Measurements from ENCODE around the gene CETP.
"Not testable (repeated sequence)": the region's sequence is repeated elsewhere in the genome, so short reads cannot be mapped to it uniquely, and the experiment has no call there.

The CETP gene

GRCh38 chr16:56933828-56934598, 27.7 kb upstream of the CETP start:
- no peak for DNase-seq (ENCODE audit: low read depth)

- DNase-seq (ENCODE audit: low read depth): not testable (repeated sequence)
Measured at GRCh38 chr16:56934599-56935145, 27.1 kb upstream of the CETP start.

GRCh38 chr16:56935201-56935600, 26.5 kb upstream of the CETP start:
- no peak for DNase-seq (ENCODE audit: low read depth)

DNA sequence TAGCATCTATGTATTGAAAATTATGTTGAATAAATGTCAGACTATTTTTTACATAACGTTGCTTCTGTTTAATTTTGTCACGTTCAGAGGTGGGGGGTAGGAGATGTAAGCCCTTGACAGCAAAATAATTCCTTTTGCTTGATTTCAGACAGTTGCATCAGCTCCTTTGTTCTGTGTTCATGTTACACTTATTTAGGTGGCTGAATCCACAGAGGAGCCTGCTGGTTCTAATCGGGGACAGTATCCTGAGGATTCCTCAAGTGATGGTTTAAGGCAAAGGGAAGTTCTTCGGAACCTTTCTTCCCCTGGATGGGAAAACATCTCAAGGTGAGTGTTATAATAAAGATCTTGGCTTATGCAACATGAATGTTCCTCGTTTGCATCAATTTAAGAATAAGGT, 25.3 kb upstream of the CETP start:
- no peak for DNase-seq (ENCODE audit: low read depth)

- DNase-seq (ENCODE audit: low read depth): no peak
Measured at GRCh38 chr16:56936950-56937349, 24.8 kb upstream of the CETP start.

- DNase-seq (ENCODE audit: low read depth): peak; percentile 37
Measured at GRCh38 chr16:56938664-56939513, 22.9 kb upstream of the CETP start.

DNA sequence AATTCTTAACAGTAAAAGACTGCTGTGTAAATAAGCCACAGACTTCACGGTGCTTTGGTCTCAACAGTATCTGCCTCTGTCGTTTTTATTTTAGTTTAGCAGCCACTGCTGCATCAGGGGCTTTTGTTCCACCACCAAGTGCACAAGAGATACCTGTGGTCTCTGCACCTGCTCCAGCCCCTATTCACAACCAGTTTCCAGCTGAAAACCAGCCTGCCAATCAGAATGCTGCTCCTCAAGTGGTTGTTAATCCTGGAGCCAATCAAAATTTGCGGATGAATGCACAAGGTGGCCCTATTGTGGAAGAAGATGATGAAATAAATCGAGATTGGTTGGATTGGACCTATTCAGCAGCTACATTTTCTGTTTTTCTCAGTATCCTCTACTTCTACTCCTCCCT, 21.9 kb upstream of the CETP start:
- no peak for DNase-seq (ENCODE audit: low read depth)

GRCh38 chr16:56941092-56941491, 20.7 kb upstream of the CETP start:
- DNase-seq (ENCODE audit: low read depth): no peak

DNA sequence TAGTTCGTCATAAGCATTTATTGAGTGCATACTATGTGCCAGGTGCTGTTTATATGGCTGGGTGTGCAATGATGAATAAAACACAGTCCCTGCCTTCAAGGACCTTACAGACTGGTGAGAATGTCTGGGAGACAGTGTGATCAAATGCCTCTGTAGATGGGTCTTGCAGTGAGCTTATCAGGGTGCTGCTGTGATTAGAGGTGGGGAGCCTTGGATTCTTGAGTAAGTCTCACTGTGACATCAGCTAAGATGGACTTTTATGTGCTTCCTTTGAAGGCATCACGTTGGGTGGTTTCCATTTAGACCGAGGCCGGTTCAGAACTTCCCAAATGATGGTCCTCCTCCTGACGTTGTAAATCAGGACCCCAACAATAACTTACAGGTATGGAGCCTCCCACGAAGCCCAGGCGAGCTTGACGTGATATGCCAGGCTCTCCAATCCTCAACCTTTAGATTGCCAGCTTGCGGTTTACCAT, 19.9 kb upstream of the CETP start:
- DNase-seq (ENCODE audit: low read depth): no peak

- DNase-seq (ENCODE audit: low read depth): no peak
Measured at GRCh38 chr16:56943761-56944375, 17.9 kb upstream of the CETP start.

GRCh38 chr16:56944954-56945839, 16.6 kb upstream of the CETP start:
- no peak for DNase-seq (ENCODE audit: low read depth)

DNA sequence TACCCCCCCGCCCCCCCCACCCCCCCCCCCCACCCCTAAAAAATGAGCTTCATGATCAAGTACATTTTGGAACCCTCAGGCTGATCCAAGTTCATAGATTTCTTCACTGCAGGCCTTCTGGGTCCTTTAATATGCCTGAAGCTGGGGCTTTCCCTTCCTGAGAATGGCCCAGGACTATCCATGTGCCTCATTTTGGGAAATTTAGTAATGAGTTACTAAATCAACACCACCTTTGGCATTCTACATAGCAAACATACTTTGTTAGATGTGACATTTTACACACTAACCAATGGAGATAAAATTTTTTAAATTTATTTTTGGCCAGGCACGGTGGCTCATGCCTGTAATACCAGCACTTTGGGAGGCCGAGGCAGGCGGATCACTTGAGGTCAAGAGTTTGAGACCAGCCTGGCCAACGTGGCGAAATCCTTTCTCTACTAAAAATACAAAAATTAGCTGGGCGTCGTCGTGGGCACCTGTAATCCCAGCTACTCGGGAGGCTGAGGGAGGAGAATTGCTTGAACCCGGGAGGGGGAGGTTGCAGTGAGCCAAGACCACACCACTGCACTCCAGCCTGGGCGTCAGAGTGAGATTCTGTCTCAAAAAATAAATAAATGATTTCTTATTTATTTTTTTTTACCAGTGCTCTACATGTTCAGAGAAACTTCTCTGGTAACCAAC, 15.8 kb upstream of the CETP start:
- DNase-seq (ENCODE audit: low read depth): no peak

DNA sequence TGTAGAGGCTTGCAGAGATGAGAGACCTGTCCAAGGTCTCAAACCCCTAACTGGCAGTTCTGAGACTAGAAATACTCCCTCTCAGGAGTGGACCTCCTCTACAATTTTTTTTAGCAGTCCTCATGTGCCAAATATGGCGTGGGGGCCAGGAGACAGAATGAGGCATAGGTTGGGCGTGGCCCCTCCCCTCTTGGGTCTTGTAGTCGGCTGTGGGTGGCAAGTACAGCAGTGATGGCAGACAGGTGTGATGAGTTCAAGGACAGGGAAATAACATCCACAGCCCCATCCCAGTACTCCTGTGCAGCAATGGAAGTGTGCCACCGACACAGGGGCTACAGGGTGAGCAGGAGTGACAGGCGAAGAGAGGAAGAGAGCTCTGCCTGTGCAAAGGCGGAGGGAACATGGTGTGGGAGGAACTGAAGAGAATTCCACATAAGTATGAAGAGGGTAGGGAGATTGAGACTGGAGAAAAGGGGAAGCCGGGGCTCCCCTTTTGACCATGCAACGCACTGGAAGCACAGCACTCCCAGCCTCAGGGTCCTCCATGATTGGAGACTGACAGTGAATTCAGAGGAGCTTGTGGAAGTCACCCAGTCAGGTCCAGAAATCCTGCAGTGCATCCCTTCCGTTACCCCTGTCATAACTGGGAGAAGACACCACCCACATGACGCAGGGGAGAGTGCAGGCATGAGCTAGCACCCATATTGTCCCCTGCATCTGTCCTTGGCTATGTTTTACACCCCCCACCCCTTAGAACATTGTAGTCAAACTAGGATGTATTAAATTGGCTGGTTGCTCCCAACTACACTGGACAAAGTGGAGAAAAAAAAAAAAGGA, 14.8 kb upstream of the CETP start:
- no peak for DNase-seq (ENCODE audit: low read depth)

DNA sequence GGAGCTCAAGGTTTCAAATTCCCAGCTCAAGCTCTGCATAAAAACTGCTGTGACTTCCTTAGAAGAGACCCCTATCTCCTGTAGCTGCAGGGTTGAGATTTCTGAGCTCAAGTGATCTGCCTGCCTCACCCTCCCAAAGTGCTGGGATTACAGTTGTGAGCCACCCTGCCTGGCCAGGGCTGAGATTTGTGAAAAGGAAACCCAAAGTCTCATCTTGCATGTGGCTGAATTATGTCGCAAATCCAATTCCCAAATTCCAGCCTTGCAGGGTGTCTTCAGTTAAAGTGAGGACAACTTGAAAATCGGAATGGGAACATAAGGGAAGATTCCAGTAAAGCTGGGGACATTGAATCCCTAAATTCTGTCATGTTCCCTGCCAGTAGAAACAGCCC, 14.2 kb upstream of the CETP start:
- DNase-seq (ENCODE audit: low read depth): no peak

GRCh38 chr16:56948234-56948633, 13.5 kb upstream of the CETP start:
- DNase-seq (ENCODE audit: low read depth): no peak

DNA sequence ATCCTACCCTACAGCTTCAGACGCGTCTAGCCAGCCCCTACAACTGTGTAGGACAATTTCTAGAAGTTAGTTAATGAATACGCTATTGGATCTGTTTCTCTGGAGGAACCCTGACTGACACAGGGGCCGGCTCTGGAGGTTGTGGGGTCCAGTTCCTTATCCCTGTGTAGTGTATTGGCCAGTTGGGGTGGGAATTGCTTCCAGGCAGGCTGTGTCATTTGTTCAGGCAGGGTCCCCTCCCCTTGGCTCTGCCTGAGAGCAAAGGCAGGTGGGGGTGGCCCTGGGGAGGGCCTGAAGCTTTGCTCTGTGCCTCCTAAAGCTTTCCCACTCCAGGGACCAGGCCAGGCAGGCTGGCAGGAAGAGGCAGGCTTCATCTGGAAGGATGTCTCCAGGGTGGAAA, 11.7 kb upstream of the CETP start:
- no peak for DNase-seq (ENCODE audit: low read depth)

GRCh38 chr16:56950455-56950854, 11.3 kb upstream of the CETP start:
- no peak for DNase-seq (ENCODE audit: low read depth)

GRCh38 chr16:56950881-56951771, 10.6 kb upstream of the CETP start:
- peak; percentile 50 for DNase-seq (ENCODE audit: low read depth)

DNA sequence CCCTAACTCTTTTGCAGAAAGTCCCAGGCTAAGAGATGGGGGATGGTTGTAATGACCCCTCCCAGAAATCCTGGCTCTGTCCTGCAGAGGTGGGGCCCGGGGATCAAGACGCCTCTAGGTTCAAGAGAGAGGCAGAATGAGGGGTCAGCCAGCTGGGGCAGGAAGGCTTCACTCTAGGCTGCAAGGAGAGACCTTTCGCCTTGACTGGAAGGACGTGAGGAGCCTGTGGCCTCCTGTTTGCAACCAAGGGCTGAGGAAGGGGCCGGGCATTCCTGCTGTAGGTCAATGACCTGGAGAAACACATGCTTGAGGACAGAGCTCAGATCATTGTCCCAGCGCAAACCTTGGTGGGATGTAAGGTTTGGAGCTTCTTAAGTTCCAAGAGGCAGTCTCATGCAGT, 8.7 kb upstream of the CETP start:
- DNase-seq (ENCODE audit: low read depth): no peak

All from activated T-cell treated with anti-CD3 and anti-CD28 coated beads for 24 hours (primary cell).